SW 1271 (cell line): ENCODE measurements around the gene MKNK1.

Experiments used
- DNase-seq, 2 experiments: peaks; one replicate each; lab custom pipeline; 2025; lab: John Stamatoyannopoulos, UW

MKNK1 gene

DNA sequence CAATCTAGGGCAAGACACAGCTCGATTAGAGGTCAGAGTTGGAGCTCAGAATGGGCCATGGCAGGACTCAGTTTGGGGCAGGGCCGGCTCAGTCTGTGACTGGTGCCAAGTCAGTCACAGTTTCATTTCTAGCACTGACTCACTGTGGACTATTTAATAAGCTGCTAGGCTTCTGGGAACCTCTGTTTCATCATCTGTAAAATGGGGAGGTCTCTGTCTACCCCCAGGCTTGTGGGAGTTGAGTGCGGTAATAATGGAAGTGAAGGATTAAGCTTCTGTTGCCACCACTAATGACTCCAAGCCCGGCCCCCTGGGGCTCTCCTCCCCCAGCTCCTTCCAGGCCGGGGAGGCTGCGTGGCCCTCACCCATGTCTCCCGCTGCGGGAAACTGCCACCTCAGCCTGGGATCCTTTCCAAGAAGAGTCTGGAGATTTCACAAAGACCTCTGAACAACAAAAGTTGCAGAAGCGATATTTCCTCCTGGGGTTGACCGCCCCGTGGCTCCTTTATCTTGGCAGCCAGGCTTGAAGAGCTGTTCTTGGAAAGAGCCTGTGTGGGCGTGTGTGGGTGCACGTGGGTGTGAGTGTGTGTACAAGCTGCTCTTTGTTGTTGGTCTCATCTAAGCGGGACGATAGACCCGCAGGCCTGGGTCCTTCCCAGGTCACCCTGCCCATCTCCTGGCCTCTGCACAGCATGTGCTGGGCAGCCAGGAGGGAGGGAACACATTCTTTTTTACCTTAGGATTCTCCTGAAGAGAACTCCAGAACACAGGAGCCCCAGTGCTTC is 81.7 kb downstream of the MKNK1 start:
- no peak for DNase-seq

GRCh38 chr1:46521414-46521813 is 82.7 kb downstream of the MKNK1 start:
- no peak for DNase-seq

DNA sequence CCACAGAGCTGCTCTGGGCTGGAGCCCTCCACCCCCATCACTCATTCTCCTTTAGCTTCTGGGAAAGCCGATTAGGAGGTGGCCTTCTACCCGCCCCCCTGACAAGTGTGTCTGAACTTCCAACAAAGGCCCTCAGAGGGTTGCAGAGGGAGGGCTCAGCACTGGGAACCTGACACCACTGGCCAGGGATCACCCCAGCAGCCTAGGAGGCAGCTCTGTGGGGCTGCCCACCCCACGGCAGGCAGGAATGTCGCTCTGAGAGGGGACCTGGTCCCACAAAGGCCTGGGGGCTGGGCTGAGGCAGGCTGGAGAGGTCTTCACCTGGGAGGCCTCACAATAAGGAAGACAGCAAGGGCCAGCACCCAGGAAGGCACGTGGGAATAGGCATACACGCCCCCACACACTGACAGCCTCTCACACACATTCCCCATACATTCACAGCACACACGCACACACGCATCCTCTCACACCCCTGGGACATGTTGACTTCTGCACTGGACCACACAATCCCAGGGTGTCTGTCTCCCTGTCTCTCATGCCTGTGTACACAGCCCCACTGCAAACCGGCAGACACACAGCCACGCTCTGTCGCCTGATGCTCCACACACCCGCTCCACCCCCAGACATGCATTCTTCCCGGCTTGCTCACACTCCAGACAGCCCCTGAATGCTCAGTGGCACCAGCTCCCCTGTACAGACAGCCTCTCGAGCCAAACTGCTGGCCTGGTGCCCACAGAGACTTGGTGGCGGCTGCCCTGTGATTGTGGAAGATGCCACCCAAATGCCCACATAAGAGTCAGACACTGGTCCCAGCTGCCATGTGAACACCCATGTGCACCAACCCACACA is 83.8 kb downstream of the MKNK1 start:
- DNase-seq = no peak

- DNase-seq = no peak
Measured at GRCh38 chr1:46519209-46519608, 84.9 kb downstream of the MKNK1 start.

DNA sequence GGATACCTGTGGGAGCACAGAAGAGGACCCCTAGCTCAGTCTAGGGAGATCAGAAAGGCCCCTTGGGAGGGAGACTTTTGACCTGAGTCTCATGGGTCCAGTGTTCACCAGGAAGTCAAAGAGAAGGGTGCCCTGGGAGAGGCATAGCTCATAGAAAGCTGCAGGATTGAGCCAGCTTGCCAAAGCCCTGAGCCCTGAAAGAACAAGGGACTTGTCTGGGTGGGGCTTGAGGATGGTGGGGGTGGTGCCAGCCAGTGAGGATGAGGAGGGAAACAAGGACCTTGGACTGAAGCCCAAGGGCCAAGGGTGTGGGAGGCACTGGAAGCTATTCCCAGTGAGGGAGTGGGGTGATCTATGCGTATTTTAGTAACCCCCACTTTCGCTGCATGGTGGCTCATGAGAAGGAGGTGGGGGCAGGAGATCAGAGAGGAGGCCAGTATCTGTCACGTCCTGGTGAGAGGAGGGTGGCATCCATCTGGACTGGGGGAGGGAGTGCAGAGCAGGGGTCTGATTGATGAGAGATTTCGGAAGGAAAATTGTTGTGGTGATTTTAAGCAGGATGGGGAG is 86.1 kb downstream of the MKNK1 start:
- no peak for DNase-seq

DNA sequence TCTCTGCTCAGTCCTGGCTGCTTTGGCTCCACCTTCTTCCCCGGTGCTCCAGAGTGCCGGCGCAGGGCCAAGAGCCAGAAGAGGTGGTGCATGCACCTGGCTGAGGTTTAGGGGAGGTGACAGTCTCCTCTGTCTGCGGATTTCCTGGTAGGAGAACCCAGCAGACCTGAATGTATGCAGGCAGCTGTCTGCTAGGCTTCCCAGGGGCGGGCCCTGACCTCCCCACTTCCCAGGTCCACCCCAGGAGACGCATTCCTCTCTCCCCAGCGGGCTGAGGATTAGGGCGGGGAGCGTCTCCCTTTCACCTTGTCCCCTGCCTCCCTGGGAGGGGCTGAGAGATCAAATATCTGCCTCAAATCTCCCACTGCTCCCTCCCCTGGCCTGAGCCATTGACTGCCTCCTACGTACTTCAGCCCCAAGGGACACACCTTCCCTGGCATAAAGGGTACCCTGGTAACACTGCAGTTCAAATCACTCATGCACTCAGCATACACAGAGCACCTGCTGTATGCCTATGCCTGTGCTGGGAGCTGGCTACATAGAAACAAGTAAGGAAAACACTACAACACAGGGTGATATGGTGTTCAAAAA is 87.0 kb downstream of the MKNK1 start:
- DNase-seq = no peak

DNA sequence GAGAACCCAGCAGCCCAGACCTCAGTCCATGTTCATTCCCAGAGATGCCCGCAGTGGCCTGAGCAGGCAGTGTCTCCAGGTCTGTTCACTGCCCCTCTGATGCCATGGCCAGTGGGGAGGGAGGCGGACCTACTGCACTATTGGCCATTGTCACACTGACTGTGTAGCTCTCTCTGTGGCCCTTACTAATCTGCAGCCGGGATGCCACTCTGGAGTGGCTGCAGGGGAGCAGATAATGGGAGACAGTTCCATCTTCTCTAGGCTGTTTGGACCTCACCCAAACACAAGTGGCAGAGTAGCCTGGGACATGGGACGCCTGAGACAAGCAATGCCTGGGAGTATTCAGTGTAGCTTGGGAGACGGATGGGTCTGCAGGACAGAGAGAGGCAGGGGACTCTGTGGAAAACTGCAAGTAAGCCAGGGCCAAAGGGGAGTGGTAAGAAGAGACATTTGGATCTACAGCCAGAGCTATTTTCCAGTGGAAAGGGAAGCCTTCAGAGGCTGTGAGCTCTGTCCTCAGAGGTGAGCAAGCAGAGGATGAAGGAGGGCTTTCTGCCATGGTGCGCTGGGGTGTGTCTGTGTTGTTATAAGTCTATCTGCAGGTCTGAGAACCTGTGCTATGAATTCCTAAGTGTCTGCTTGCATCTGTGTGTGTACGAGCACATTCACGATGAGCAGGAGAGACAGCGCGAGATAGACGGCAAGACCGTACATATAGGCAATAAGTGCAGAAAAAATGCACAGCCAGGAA is 87.7 kb downstream of the MKNK1 start:
- DNase-seq = no peak

GRCh38 chr1:46515576-46515975 is 88.5 kb downstream of the MKNK1 start:
- DNase-seq = no peak

DNA sequence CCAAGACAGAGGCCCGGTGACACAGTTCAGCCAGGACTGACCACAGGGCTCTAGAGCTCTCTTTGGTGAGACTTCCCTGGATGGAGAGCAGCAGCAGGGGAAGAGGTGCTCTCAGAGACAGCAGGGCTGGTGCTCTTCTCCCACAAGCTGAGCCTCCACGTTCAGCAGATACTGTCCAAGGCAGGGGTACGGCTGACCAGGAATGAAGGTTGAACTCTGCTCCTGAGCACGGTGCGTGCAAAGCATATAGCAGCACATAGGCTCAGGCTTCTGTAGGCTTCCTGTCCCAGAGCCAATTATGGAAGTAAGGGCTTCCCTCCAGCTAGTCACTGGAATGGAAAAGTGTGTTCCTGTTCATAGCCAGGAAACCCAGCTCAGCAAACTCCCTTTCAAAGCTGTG is 90.5 kb downstream of the MKNK1 start:
- DNase-seq = no peak

DNA sequence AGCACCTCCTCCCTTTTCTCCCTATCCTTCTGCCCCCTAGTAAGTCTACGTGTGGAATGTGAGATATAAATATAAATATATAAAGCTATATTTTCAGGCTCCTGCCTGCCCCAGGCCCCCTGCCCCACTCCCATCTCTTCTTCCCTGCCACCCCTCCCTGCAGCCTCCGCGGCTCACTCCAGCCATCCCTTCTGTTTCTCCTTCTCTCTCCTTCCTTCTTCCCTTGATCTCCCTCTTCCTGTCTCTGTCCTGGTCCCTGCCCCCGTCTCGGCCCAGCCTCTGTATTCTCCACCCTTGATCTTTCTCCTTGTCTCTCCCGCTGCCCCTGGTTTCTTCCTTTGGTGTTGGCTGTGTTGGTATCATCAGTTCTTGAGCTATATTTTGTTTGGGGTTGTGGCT is 91.3 kb downstream of the MKNK1 start:
- no peak for DNase-seq

DNA sequence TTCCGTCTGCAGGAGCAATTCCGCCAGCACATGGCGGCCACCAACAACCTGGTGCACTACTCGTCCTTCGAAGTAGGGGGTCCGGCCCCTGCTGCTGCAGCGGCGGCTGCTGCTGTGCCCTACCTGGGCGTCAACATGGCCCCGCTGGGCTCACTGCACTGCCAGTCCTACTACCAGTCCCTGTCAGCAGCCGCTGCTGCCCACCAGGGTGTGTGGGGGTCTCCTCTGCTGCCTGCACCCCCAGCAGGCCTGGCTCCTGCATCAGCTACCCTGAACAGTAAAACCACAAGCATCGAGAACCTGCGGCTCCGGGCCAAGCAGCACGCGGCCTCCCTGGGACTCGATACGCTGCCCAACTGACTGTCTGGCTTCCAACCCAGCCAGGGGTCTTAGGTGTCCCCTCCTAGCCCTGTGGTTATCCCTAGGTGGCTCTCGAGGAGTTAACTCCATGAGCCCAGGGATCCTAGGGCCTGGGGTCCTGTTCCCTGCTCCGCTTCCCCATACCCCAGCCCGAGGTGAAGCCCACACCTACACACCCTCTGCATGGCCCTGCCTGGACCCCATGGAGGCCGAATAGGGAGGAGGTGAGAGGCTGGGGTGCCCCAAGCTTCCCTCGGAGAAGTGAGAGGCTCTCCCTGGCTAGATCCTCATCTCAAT is 91.8 kb downstream of the MKNK1 start:
- DNase-seq = no peak

DNA sequence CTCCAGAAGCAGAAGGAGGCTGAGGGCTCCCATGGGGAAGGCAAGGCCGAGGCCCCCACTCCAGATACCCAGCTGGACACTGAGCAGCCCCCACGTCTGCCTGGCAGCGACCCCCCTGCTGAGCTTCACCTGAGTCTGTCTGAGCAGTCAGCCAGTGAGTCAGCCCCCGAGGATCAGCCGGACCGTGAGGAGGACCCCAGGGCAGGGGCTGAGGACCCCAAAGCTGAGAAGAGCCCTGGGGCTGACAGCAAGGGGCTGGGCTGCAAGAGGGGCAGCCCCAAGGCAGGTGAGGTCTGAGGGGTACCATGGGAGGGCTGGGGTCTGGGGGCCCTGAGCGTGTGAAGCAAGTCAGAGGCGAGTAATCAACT is 93.1 kb downstream of the MKNK1 start:
- DNase-seq = no peak

DNA sequence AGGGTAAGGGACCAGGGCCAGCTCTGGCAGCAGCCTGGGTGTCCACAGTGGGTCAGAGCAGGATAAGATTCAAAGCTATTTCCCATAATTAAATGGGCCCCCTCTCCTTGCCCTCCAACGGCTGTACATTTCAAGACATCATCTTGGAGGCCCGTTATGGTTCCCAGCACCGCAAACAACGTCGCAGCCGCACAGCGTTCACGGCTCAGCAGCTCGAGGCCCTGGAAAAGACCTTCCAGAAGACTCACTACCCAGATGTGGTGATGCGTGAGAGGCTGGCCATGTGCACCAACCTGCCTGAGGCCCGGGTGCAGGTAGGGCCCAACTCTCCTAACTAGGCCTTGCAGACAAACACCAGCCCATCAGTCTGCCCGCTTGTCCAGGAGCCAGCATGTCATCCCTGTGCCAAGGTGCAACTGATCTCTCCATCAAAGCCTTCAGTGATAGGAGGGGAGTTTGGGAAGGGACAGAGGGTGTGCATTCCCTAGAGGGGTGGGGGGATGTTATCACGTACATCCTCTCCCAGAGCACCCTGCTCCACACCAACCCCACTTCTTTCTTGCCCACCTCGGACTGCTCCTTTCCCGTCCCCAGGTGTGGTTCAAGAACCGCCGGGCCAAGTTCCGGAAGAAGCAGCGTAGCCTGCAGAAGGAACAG is 93.6 kb downstream of the MKNK1 start:
- DNase-seq = no peak

- no peak for DNase-seq
Measured at GRCh38 chr1:46508757-46509156, 95.3 kb downstream of the MKNK1 start.
